Thyroid gland (tissue), 4 donors: Measurements from ENCODE around the gene LCNL1. TPM values are rescaled to one million over a fixed set of nuclear protein-coding genes. Genes with fewer than 3 reads are reported as not detected.

Experiments
- DNase-seq, 2 donors: peaks; one replicate each; pipeline ENCODE4 v3.0.0-alpha.2; 2019
- H3K27ac ChIP-seq, 3 donors: fragments of 200-600 bp; sonication (generic); 1 replicate in 2 of 3; 2 replicates in 1 of 3; pipeline ENCODE4 v1.5.1; 2016 to 2019; ENCODE audit warnings: mild to moderate bottlenecking in 1 of 3, moderate library complexity in 1 of 3
- H3K27me3 ChIP-seq: fragments of 200-600 bp; sonication (generic); one replicate; pipeline ENCODE4 v1.5.1; 2019
- H3K36me3 ChIP-seq, 2 donors: fragments of 200-600 bp; sonication (generic); one replicate each; pipeline ENCODE4 v1.5.1; 2016 to 2019
- H3K4me1 ChIP-seq, 2 donors: fragments of 200-600 bp; sonication (generic); one replicate each; pipeline ENCODE4 v1.5.1; 2017 to 2019
- H3K4me3 ChIP-seq, 3 donors: fragments of 200-600 bp; sonication (generic); replicated peaks in 1 of 3; 1 replicate in 2 of 3; 2 replicates in 1 of 3; pipeline ENCODE4 v1.5.1; 2016; ENCODE audit warnings: mild to moderate bottlenecking in 1 of 3
- H3K9me3 ChIP-seq: fragments of 200-600 bp; sonication (generic); one replicate; pipeline ENCODE4 v1.5.1; 2017
- CTCF ChIP-seq, 6 experiments: fragments of 200-600 bp in 3 of 6; fragments of 450-650 bp in 3 of 6; sonication (generic) in 3 of 6; IDR thresholded peaks; one replicate each; pipeline ENCODE4 v1.5.1; 2016 to 2019; ENCODE audit warnings: antibody characterized with exemption in 6 of 6, mild to moderate bottlenecking in 2 of 6, inconsistent platforms in 1 of 6, moderate library complexity in 1 of 6
- POLR2A ChIP-seq, 2 donors: fragments of 450-650 bp; IDR thresholded peaks; one replicate each; pipeline ENCODE4 v1.6.1; 2017; ENCODE audit warnings: antibody characterized with exemption in 2 of 2, mild to moderate bottlenecking in 2 of 2, moderate library complexity in 1 of 2
- WGBS, 2 donors: methylation state at CpG; one replicate each; pipeline ENCODE4 v1.1.5; 2017; 5-methylcytosine and 5-hydroxymethylcytosine counted together
- intact Hi-C: fragments of 100-400 bp; cut with DNase I; formaldehyde crosslinking; loops from one replicate; pipeline ENCODE4 v1.15.1; 2023
- total RNA-seq, 4 donors: library from RNA; depleted of rRNA; stranded (reverse); fragments of >200 nt; gene quantifications; one replicate each; pipeline ENCODE4 v1.2.3, GENCODE V29; 2016

LCNL1 gene
- total RNA-seq, 4 donors from 2014 or later: 0.54 TPM; not detected in 3

- 86 to 95% methylated on average over 24 to 27 of the region's 28 CpGs for WGBS, 2 donors
These were observed 43.3 kb upstream of the LCNL1 start for GRCh38 chr9:136939431-136939995.

GRCh38 chr9:136939996-136940525 lies 42.7 kb upstream of the LCNL1 start:
- intact Hi-C loops: loop anchor here (5.0 kb wide), 2 partner anchors 53 to 93 kb away; partner anchors contain the start of genes PHPT1 and TRAF2
- Histone ChIP-seq H3K4me1 (peaks cover 18 to 28% of the 10 kb centered on the region in 2 donors), H3K27me3 (no peaks in the 10 kb centered on the region), H3K27ac (no peak overlapping the region), H3K9me3 (no peaks in the 10 kb centered on the region), H3K36me3 (peaks cover 34 to 36% of the 10 kb centered on the region in 2 donors), H3K4me3 (no peak overlapping the region)
- TF ChIP-seq CTCF (IDR thresholded peaks at IDR 0.05) (no peak), POLR2A (IDR thresholded peaks at IDR 0.05) (no peak)
- 40 to 55% methylated on average over 2 to 4 of the region's 16 CpGs for WGBS, 2 donors
- no peak for DNase-seq

More at GRCh38 chr9:136939431-136939995, 43.3 kb upstream of the LCNL1 start:
- DNase-seq: no peak
- peaks cover 34 to 36% of the 10 kb centered on the region in 2 donors for H3K36me3 ChIP-seq
- TF ChIP-seq POLR2A (IDR thresholded peaks at IDR 0.05) (no peak), CTCF (IDR thresholded peaks at IDR 0.05) (no peak)
- no peak overlapping the region for H3K27ac ChIP-seq
- H3K4me3 ChIP-seq: no peak overlapping the region
- no peaks in the 10 kb centered on the region for H3K27me3 ChIP-seq
- no peaks in the 10 kb centered on the region for H3K9me3 ChIP-seq
- peaks cover 15 to 24% of the 10 kb centered on the region in 2 donors for H3K4me1 ChIP-seq
- intact Hi-C loops: no loop called here

GRCh38 chr9:136940526-136941230 lies 42.1 kb upstream of the LCNL1 start:
- TF ChIP-seq POLR2A (IDR thresholded peaks at IDR 0.05) (no peak), CTCF (IDR thresholded peaks at IDR 0.05) (no peak)
- Histone ChIP-seq H3K27ac (no peak overlapping the region), H3K4me1 (peaks cover 19 to 31% of the 10 kb centered on the region in 2 donors), H3K9me3 (no peaks in the 10 kb centered on the region), H3K4me3 (no peak overlapping the region), H3K36me3 (peaks cover 34 to 36% of the 10 kb centered on the region in 2 donors), H3K27me3 (no peaks in the 10 kb centered on the region)
- no peak for DNase-seq
- intact Hi-C loops: loop anchor here (5.0 kb wide), 2 partner anchors 53 to 93 kb away; partner anchors contain the start of genes PHPT1 and TRAF2
- 95% methylated on average over 20 to 37 of the region's 42 CpGs for WGBS, 2 donors

GRCh38 chr9:136941231-136942111 lies 41.3 kb upstream of the LCNL1 start:
- Histone ChIP-seq H3K36me3 (peaks cover 34 to 36% of the 10 kb centered on the region in 2 donors), H3K27me3 (no peaks in the 10 kb centered on the region), H3K9me3 (no peaks in the 10 kb centered on the region), H3K4me3 (no peak overlapping the region), H3K4me1 (peaks cover 20 to 38% of the 10 kb centered on the region in 2 donors), H3K27ac (no peak overlapping the region)
- intact Hi-C loops: loop anchor here (5.0 kb wide), 2 partner anchors 54 to 94 kb away; partner anchors contain the start of genes PHPT1 and TRAF2
- no peak for DNase-seq
- WGBS, 2 donors: 95 to 97% methylated on average over 37 to 45 of the region's 55 CpGs
- TF ChIP-seq POLR2A (IDR thresholded peaks at IDR 0.05) (no peak), CTCF (IDR thresholded peaks at IDR 0.05) (no peak)
